Skeletal muscle satellite cell (primary cell): ENCODE results near the gene CEP57L1.
"Not testable (repeated sequence)": the region's sequence is repeated elsewhere in the genome, so short reads cannot be mapped to it uniquely, and the experiment has no call there.

ENCODE experiments used
- H3K27me3 ChIP-seq: 2 replicates; pipeline ENCODE4 v1.7.0; 2013; ENCODE audit warnings: low read length; ENCODE audit not compliant: control insufficient read depth, insufficient read depth
- H3K36me3 ChIP-seq: 2 replicates; pipeline ENCODE4 v1.7.0; 2013; ENCODE audit warnings: mild to moderate bottlenecking, control low read depth, low read length; ENCODE audit not compliant: insufficient read depth
- H3K4me1 ChIP-seq: 2 replicates; pipeline ENCODE4 v1.7.0; 2013; ENCODE audit warnings: low read length; ENCODE audit not compliant: control insufficient read depth, insufficient read depth
- H3K4me2 ChIP-seq: 2 replicates; pipeline ENCODE4 v1.7.0; 2013; ENCODE audit warnings: mild to moderate bottlenecking, low read length
- H3K4me3 ChIP-seq: 2 replicates; pipeline ENCODE4 v1.7.0; 2013; ENCODE audit warnings: low read length
- H3K9ac ChIP-seq: 2 replicates; pipeline ENCODE4 v1.7.0; 2013; ENCODE audit warnings: mild to moderate bottlenecking, low read depth, low read length, moderate library complexity
- H3K9me3 ChIP-seq: replicated peaks from 2 replicates; pipeline ENCODE4 v1.7.0; 2013; ENCODE audit warnings: mild to moderate bottlenecking, control low read depth, low read length

Gene CEP57L1

DNA sequence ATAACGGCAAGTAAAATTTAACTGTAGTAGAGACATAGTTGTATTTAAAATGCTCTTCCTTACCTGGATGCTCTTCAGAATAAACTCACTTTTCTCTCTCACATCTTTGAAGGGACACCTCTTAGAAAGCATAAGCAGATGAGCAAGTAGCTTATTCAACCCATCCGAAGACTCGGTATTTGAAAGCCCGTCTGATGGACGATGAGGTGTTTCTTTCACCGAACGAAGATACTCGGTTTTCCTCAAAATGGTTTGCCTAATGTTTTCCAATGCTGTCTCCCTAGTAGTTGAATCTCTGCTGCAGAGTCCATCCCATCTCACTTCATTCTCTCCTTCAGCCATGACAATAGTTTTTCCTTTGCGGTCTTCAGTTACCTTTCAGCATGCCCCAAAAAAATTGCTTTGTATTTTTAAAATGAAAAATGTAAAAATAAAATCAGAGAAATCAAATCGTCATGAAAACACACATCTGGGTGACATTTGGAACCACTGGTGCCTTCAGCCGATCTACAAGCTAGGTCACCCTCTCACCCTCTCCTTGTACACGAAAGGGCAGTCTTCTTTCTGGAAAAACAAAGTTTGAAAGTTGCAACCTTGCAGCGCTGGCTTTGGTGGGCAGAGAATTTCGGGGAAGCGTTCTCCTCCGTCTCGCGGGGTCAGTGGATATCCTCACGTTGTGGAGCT, 1.4 kb upstream of the CEP57L1 start:
- Histone ChIP-seq H3K4me2 (peak overlapping the region; percentile 83), H3K36me3 (no peaks in the 10 kb centered on the region), H3K27me3 (no peaks in the 10 kb centered on the region), H3K4me3 (peak overlapping the region; percentile 87), H3K4me1 (peaks cover 17% of the 10 kb centered on the region), H3K9ac (peak overlapping the region; percentile 90), H3K9me3 (no peaks in the 10 kb centered on the region)

DNA sequence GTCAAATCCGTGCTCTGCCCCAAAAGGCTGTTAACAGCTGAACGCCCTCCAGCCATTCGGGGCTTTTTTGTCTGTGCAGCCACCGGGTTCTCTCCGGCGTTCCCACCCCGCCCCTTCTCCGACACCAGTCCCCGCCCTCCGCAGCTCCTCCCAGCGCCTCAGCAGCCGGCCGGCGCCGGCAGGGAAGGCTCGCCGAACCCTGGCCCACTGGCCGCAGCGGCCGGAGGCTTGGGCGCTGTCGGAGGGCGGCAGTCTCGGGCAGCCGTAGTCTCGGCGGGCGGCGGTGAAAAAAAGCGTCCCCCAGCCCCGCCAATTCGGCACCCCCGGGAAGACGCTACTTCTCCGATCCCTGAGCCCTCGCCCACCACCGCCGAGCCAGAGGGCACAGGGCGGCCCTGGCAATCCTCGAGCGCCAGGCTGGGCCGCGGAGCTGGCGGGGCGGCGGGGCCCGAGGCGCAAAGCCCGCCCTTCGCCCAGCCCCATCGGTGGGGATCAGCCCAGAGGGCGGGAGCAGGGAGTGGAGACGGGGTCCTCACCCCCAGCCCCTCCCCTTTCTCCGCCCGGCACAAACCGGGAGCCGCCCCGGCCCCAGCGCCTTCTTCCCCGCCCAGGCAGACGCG, 781 bp upstream of the CEP57L1 start, which contains the start of gene SESN1:
TSS of gene SESN1 (minus strand) at position 431 of the 620 bp plus-strand sequence. CDS start 773 bp downstream, outside the sequence.
- H3K27me3 ChIP-seq, result no peaks in the 10 kb centered on the region
- H3K4me3 ChIP-seq, result peak within 1 kb of the TSS; percentile 87
- peaks cover 17% of the 10 kb centered on the region for H3K4me1 ChIP-seq
- no peaks in the 10 kb centered on the region for H3K36me3 ChIP-seq
- H3K9me3 ChIP-seq, result no peaks in the 10 kb centered on the region
- H3K9ac ChIP-seq, result peak within 1 kb of the TSS; percentile 90
- peak within 1 kb of the TSS; percentile 83 for H3K4me2 ChIP-seq

- Histone ChIP-seq H3K9ac (peak overlapping the region; percentile 90), H3K36me3 (no peaks in the 10 kb centered on the region), H3K4me2 (peak overlapping the region; percentile 83), H3K27me3 (no peaks in the 10 kb centered on the region), H3K4me3 (peak overlapping the region; percentile 87), H3K4me1 (peaks cover 17% of the 10 kb centered on the region), H3K9me3 (no peaks in the 10 kb centered on the region)
Observed at GRCh38 chr6:109095835-109096084, 453 bp downstream of the CEP57L1 start.

GRCh38 chr6:109096208-109096607, 901 bp downstream of the CEP57L1 start:
- H3K9me3 ChIP-seq, result no peaks in the 10 kb centered on the region
- H3K4me2 ChIP-seq, result peak overlapping the region; percentile 83
- H3K9ac ChIP-seq, result peak overlapping the region; percentile 90

GRCh38 chr6:109097661-109098060, 2.4 kb downstream of the CEP57L1 start:
- no peaks in the 10 kb centered on the region for H3K9me3 ChIP-seq
- H3K27me3 ChIP-seq, result no peaks in the 10 kb centered on the region
- no peak overlapping the region for H3K9ac ChIP-seq

More at GRCh38 chr6:109096208-109096607, 901 bp downstream of the CEP57L1 start:
- Histone ChIP-seq H3K27me3 (no peaks in the 10 kb centered on the region), H3K4me3 (peak overlapping the region; percentile 87), H3K36me3 (no peaks in the 10 kb centered on the region), H3K4me1 (peaks cover 15% of the 10 kb centered on the region)

GRCh38 chr6:109102762-109103161, 7.5 kb downstream of the CEP57L1 start:
- H3K4me1 ChIP-seq, result no peaks in the 10 kb centered on the region
- H3K4me2 ChIP-seq, result no peak overlapping the region
- H3K27me3 ChIP-seq, result no peaks in the 10 kb centered on the region
- H3K36me3 ChIP-seq, result no peaks in the 10 kb centered on the region
- H3K4me3 ChIP-seq, result no peak overlapping the region
- H3K9ac ChIP-seq, result no peak overlapping the region
- H3K9me3 ChIP-seq, result no peaks in the 10 kb centered on the region

More at GRCh38 chr6:109097661-109098060, 2.4 kb downstream of the CEP57L1 start:
- H3K36me3 ChIP-seq, result no peaks in the 10 kb centered on the region
- peaks cover 8% of the 10 kb centered on the region for H3K4me1 ChIP-seq
- no peak overlapping the region for H3K4me2 ChIP-seq
- no peak overlapping the region for H3K4me3 ChIP-seq

DNA sequence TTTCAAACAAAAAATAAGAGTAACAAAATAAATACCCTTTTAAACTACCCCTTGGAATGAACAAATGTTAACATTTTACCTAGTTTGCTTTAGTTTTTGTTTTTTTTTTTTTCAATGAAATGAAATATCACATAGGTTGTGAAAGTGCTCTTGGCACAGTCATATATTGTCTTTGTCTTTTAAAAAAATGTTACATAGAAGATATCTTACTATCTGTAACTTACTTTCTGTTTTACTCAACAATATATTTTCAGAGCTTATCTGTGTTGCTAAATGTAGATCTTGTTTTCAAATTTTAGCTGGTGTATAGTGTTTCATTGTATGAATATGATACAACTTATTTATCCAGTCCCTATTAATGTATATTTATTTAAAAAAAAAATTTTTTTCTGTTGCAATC, 8.6 kb downstream of the CEP57L1 start:
- Histone ChIP-seq H3K9ac (no peak overlapping the region), H3K4me1 (no peaks in the 10 kb centered on the region), H3K36me3 (no peaks in the 10 kb centered on the region), H3K27me3 (no peaks in the 10 kb centered on the region), H3K9me3 (no peaks in the 10 kb centered on the region), H3K4me3 (no peak overlapping the region), H3K4me2 (no peak overlapping the region)

GRCh38 chr6:109104512-109104911, 9.2 kb downstream of the CEP57L1 start:
- Histone ChIP-seq H3K36me3 (no peaks in the 10 kb centered on the region), H3K4me2 (no peak overlapping the region), H3K27me3 (no peaks in the 10 kb centered on the region), H3K9me3 (no peaks in the 10 kb centered on the region), H3K4me3 (no peak overlapping the region), H3K4me1 (no peaks in the 10 kb centered on the region), H3K9ac (no peak overlapping the region)

DNA sequence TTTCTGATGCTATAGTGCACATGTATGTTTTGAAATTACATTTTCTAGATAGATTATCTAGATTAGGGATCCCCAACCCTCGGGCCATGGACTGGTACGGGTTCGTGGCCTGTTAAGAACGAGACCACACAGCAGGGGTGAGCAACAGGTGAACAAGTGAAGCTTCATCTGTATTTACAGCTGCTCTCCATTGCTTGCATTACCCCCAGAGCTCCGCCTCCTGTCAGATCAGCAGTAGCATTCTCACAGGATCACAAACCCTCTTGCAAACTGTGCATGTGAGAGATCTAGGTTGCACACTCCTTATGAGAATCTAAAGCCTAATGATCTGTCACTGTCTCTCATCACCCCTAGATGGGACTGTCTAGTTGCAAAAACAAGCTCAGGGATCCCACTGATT, 10.4 kb downstream of the CEP57L1 start:
- no peak overlapping the region for H3K4me3 ChIP-seq
- no peaks in the 10 kb centered on the region for H3K36me3 ChIP-seq
- no peaks in the 10 kb centered on the region for H3K4me1 ChIP-seq
- H3K9me3 ChIP-seq, result no peaks in the 10 kb centered on the region
- no peak overlapping the region for H3K4me2 ChIP-seq
- H3K9ac ChIP-seq, result no peak overlapping the region
- no peaks in the 10 kb centered on the region for H3K27me3 ChIP-seq

GRCh38 chr6:109109663-109110062, 14.4 kb downstream of the CEP57L1 start:
- not testable (repeated sequence) for H3K36me3 ChIP-seq, H3K4me2 ChIP-seq, H3K9ac ChIP-seq, H3K9me3 ChIP-seq, H3K4me3 ChIP-seq, H3K27me3 ChIP-seq, H3K4me1 ChIP-seq

DNA sequence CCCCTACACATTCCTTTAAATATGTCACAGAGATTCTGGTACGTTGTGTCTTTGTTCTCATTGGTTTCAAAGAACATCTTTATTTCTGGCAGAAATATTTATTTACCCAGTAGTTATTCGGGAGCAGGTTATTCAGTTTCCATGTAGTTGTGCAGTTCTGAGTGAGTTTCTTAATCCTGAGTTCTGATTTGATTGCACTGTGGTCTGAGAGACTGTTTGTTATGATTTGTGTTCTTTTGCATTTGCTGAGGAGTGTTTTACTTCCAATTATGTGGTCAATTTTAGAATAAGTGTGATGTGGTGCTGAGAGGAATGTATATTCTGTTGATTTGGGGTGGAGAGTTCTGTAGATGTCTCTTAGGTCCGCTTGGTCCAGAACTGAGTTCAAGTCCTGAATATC, 17.4 kb downstream of the CEP57L1 start:
- H3K4me1 ChIP-seq, H3K4me3 ChIP-seq, H3K4me2 ChIP-seq, H3K9me3 ChIP-seq, H3K9ac ChIP-seq, H3K36me3 ChIP-seq, H3K27me3 ChIP-seq: not testable (repeated sequence)
